Endothelial cell of umbilical vein (primary cell): ENCODE data around the gene EPS8L1.

Source experiments
- CTCF ChIP-seq, 2 donors: IDR thresholded peaks; 1 replicate in 1 of 2; 2 replicates in 1 of 2; pipeline ENCODE4 v1.5.1; 2011; ENCODE audit warnings: low read length in 2 of 2, mild to moderate bottlenecking in 2 of 2, moderate library complexity in 2 of 2, control low read depth in 1 of 2, inconsistent platforms in 1 of 2, low read depth in 1 of 2; ENCODE audit not compliant: insufficient read depth in 1 of 2; ENCODE audit errors: extremely low read depth in 1 of 2
- POLR2A ChIP-seq: IDR thresholded peaks from 2 replicates; pipeline ENCODE4 v1.6.1; 2012; ENCODE audit warnings: low read depth, mild to moderate bottlenecking, control low read depth, low read length

GRCh38 chr19:55086730-55087541, 11.3 kb downstream of the EPS8L1 start:
- TF ChIP-seq CTCF (IDR thresholded peaks at IDR 0.05; ENCODE audit: extremely low read depth in 1 of 2, insufficient read depth in 1 of 2, low read depth in 1 of 2, low read length in 2 of 2) (no peak), POLR2A (peak; percentile 81)
